Liver (tissue), 9 donors: ENCODE results near the gene BTNL8. TPM values are rescaled to one million over a fixed set of nuclear protein-coding genes. Genes with fewer than 3 reads are reported as not detected.

ENCODE experiments used
- DNase-seq: peaks from one replicate; pipeline ENCODE4 v3.0.0-alpha.2; 2017; ENCODE audit warnings: low spot score
- H3K27ac ChIP-seq, 2 donors: one replicate each; pipeline ENCODE4 v1.7.0; 2013; ENCODE audit warnings: inconsistent platforms in 2 of 2, low read length in 2 of 2, control low read depth in 1 of 2, low read depth in 1 of 2, mild to moderate bottlenecking in 1 of 2
- H3K27me3 ChIP-seq, 4 donors: one replicate each; pipeline versions ENCODE4 v1.6.1 to v1.7.0; 2013; ENCODE audit warnings: low read length in 3 of 4, inconsistent platforms in 1 of 4, mild to moderate bottlenecking in 1 of 4, moderate library complexity in 1 of 4; ENCODE audit not compliant: control insufficient read depth in 4 of 4, insufficient read depth in 4 of 4
- H3K36me3 ChIP-seq, 4 donors: one replicate each; pipeline versions ENCODE4 v1.6.1 to v1.7.0; 2013; ENCODE audit warnings: low read length in 3 of 4, mild to moderate bottlenecking in 3 of 4, low read depth in 1 of 4, moderate library complexity in 1 of 4; ENCODE audit not compliant: control insufficient read depth in 4 of 4, insufficient read depth in 3 of 4
- H3K4me1 ChIP-seq, 4 donors: one replicate each; pipeline versions ENCODE4 v1.6.1 to v1.7.0; 2013; ENCODE audit warnings: low read length in 3 of 4, mild to moderate bottlenecking in 3 of 4, moderate library complexity in 1 of 4; ENCODE audit not compliant: control insufficient read depth in 4 of 4, insufficient read depth in 4 of 4
- H3K4me3 ChIP-seq, 3 donors: one replicate each; pipeline versions ENCODE4 v1.6.1 to v1.7.0; 2013; ENCODE audit warnings: low read length in 3 of 3, control low read depth in 1 of 3, low read depth in 1 of 3, mild to moderate bottlenecking in 1 of 3
- H3K9ac ChIP-seq, 2 donors: one replicate each; pipeline ENCODE4 v1.7.0; 2013; ENCODE audit warnings: low read length in 2 of 2, mild to moderate bottlenecking in 2 of 2, moderate library complexity in 2 of 2, control low read depth in 1 of 2, low read depth in 1 of 2
- H3K9me3 ChIP-seq, 4 donors: one replicate each; pipeline versions ENCODE4 v1.6.1 to v1.7.0; 2013; ENCODE audit warnings: low read length in 3 of 4; ENCODE audit not compliant: control insufficient read depth in 4 of 4
- EGR1 ChIP-seq, 2 donors: IDR thresholded peaks; 2 replicates each; pipeline ENCODE4 v1.6.1; 2016 to 2018; ENCODE audit warnings: antibody characterized with exemption in 2 of 2, low read depth in 2 of 2
- FOXA1 ChIP-seq: IDR thresholded peaks from 2 replicates; pipeline ENCODE4 v1.6.1; 2016; ENCODE audit warnings: antibody characterized with exemption
- FOXA2 ChIP-seq: IDR thresholded peaks from 2 replicates; pipeline ENCODE4 v1.6.1; 2016; ENCODE audit warnings: antibody characterized with exemption
- GABPA ChIP-seq, 2 donors: IDR thresholded peaks in 1 of 2; conservative IDR thresholded peaks in 1 of 2; 2 replicates each; pipeline ENCODE4 v1.6.1; 2016; ENCODE audit warnings: antibody characterized with exemption in 2 of 2, mild to moderate bottlenecking in 1 of 2, moderate library complexity in 1 of 2
- HNF4A ChIP-seq, 2 donors: conservative IDR thresholded peaks; 2 replicates each; pipeline ENCODE4 v1.6.1; 2016; ENCODE audit warnings: antibody characterized with exemption in 2 of 2, mild to moderate bottlenecking in 2 of 2
- HNF4G ChIP-seq: IDR thresholded peaks from 2 replicates; pipeline ENCODE4 v1.6.1; 2016; ENCODE audit warnings: antibody characterized with exemption
- JUND ChIP-seq, 2 donors: IDR thresholded peaks; 2 replicates each; pipeline ENCODE4 v1.6.1; 2016; ENCODE audit warnings: antibody characterized with exemption in 2 of 2
- NR2F2 ChIP-seq: IDR thresholded peaks from 2 replicates; pipeline ENCODE4 v1.6.1; 2016; ENCODE audit warnings: antibody characterized with exemption
- RAD21 ChIP-seq, 2 donors: IDR thresholded peaks; 2 replicates each; pipeline ENCODE4 v1.6.1; 2016; ENCODE audit warnings: antibody characterized with exemption in 2 of 2, mild to moderate bottlenecking in 2 of 2
- RXRA ChIP-seq, 2 donors: IDR thresholded peaks; 2 replicates each; pipeline ENCODE4 v1.6.1; 2017 to 2018; ENCODE audit warnings: antibody characterized with exemption in 2 of 2, mild to moderate bottlenecking in 1 of 2
- SP1 ChIP-seq: IDR thresholded peaks from 2 replicates; pipeline ENCODE4 v1.6.1; 2018; ENCODE audit warnings: antibody characterized with exemption, mild to moderate bottlenecking
- TAF1 ChIP-seq: conservative IDR thresholded peaks from 2 replicates; pipeline ENCODE4 v1.6.1; 2016; ENCODE audit warnings: antibody characterized with exemption, mild to moderate bottlenecking
- YY1 ChIP-seq: IDR thresholded peaks from 2 replicates; pipeline ENCODE4 v1.6.1; 2016; ENCODE audit warnings: antibody characterized with exemption, mild to moderate bottlenecking
- WGBS: extraction: QIAGEN DNeasy Blood & Tissue Kit; methylation state at CpG from one replicate; pipeline ENCODE4 v1.1.7; 2013; 5-methylcytosine and 5-hydroxymethylcytosine counted together
- polyA plus RNA-seq, 2 donors: library from polyadenylated mRNA; stranded (reverse) in 1 of 2; unstranded in 1 of 2; fragments of 200-250 nt in 1 of 2; fragments of >200 nt in 1 of 2; fragmentation: Nextera tagmentation in 1 of 2; extraction: Ambion mirVana in 1 of 2; gene quantifications; one replicate each; pipeline versions ENCODE4 v1.2.1 to v1.2.3, GENCODE V29; 2013 to 2015
- total RNA-seq, 2 donors: library from RNA; depleted of rRNA; stranded (reverse); fragments of >200 nt; gene quantifications; one replicate each; pipeline ENCODE4 v1.2.3, GENCODE V29; 2014
- TF ChIP-seq, protein P1 (sequence below): IDR thresholded peaks from 2 replicates; pipeline ENCODE4 v1.6.1; 2016; ENCODE audit warnings: antibody characterized with exemption
- TF ChIP-seq, protein P2 (sequence below): fragments of 150-350 bp; IDR thresholded peaks from 2 replicates; pipeline ENCODE4 v1.5.1; 2017; ENCODE audit warnings: improper control_type of control experiment, low read depth, low read length; ENCODE audit not compliant: missing input control
- TF ChIP-seq, protein P3 (sequence below): IDR thresholded peaks from 2 replicates; pipeline ENCODE4 v1.6.1; 2016; ENCODE audit warnings: antibody characterized with exemption
- TF ChIP-seq, protein P4 (sequence below): IDR thresholded peaks from 2 replicates; pipeline ENCODE4 v1.6.1; 2016; ENCODE audit warnings: antibody characterized with exemption, mild to moderate bottlenecking
- TF ChIP-seq, protein P5 (sequence below): IDR thresholded peaks from 2 replicates; pipeline ENCODE4 v1.6.1; 2016; ENCODE audit warnings: antibody characterized with exemption
- donor health status: healthy.
- donor health status: healthy.
- donor health status: healthy.
- donor health status: healthy.
- donor health status: healthy.

Gene BTNL8
- total and polyA plus RNA-seq, 4 donors: 0.14 to 0.67 (median 0.56) TPM

DNA sequence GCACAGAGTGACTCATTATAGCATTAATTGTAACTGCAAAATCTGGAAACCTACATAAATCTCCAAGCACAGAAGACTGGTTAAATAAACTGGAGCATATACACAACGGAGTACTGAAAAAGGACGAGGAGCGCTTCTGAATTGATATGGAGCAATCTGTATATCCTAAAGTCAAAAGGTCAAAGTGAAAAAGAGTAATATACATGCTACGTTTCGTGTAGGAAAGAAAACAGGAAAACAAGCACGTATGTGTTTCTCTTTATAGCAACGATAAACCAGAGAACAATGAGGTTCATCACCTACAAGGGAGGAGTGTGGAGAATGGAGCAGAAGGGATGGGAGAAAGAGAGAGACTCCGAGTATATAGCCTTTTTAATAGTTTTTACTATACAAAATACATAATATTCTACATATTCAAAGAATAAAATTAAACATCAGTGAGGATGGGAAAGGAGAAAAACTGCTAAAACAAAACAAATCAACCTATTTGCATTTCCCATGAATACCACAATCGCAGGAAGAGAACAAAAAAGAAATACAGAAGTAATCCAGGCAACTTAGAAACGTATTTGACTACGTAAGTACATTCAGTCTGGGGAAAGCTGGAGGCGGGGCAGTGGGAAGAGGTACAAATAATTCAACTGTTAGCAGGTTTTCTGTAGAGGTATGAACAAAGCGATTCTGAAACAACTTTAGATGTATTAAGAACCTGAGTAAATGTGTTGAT lies 45.7 kb upstream of the BTNL8 start:
- 82% methylated on average over 13 of the region's 13 CpGs for WGBS
- no peaks in the 10 kb centered on the region for H3K4me1 ChIP-seq
- H3K36me3 ChIP-seq: peaks cover 6 to 44% (median 35%) of the 10 kb centered on the region in 4 donors
- H3K9ac ChIP-seq: no peak overlapping the region
- no peak for TF ChIP-seq FOXA2
- no peak for TF ChIP-seq HNF4A (conservative IDR thresholded peaks at IDR 0.05)
- no peak for TF ChIP-seq TAF1
- TF ChIP-seq YY1: no peak
- no peak for TF ChIP-seq RAD21 (IDR thresholded peaks at IDR 0.05)
- TF ChIP-seq, protein P1, sequence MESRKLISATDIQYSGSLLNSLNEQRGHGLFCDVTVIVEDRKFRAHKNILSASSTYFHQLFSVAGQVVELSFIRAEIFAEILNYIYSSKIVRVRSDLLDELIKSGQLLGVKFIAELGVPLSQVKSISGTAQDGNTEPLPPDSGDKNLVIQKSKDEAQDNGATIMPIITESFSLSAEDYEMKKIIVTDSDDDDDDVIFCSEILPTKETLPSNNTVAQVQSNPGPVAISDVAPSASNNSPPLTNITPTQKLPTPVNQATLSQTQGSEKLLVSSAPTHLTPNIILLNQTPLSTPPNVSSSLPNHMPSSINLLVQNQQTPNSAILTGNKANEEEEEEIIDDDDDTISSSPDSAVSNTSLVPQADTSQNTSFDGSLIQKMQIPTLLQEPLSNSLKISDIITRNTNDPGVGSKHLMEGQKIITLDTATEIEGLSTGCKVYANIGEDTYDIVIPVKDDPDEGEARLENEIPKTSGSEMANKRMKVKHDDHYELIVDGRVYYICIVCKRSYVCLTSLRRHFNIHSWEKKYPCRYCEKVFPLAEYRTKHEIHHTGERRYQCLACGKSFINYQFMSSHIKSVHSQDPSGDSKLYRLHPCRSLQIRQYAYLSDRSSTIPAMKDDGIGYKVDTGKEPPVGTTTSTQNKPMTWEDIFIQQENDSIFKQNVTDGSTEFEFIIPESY: no peak
- TF ChIP-seq HNF4G: no peak
- TF ChIP-seq JUND (IDR thresholded peaks at IDR 0.05): no peak
- TF ChIP-seq, protein P2, sequence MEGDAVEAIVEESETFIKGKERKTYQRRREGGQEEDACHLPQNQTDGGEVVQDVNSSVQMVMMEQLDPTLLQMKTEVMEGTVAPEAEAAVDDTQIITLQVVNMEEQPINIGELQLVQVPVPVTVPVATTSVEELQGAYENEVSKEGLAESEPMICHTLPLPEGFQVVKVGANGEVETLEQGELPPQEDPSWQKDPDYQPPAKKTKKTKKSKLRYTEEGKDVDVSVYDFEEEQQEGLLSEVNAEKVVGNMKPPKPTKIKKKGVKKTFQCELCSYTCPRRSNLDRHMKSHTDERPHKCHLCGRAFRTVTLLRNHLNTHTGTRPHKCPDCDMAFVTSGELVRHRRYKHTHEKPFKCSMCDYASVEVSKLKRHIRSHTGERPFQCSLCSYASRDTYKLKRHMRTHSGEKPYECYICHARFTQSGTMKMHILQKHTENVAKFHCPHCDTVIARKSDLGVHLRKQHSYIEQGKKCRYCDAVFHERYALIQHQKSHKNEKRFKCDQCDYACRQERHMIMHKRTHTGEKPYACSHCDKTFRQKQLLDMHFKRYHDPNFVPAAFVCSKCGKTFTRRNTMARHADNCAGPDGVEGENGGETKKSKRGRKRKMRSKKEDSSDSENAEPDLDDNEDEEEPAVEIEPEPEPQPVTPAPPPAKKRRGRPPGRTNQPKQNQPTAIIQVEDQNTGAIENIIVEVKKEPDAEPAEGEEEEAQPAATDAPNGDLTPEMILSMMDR: no peak
- TF ChIP-seq SP1: no peak
- TF ChIP-seq, protein P3, sequence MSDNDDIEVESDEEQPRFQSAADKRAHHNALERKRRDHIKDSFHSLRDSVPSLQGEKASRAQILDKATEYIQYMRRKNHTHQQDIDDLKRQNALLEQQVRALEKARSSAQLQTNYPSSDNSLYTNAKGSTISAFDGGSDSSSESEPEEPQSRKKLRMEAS: no peak
- TF ChIP-seq FOXA1: no peak
- TF ChIP-seq, protein P4, sequence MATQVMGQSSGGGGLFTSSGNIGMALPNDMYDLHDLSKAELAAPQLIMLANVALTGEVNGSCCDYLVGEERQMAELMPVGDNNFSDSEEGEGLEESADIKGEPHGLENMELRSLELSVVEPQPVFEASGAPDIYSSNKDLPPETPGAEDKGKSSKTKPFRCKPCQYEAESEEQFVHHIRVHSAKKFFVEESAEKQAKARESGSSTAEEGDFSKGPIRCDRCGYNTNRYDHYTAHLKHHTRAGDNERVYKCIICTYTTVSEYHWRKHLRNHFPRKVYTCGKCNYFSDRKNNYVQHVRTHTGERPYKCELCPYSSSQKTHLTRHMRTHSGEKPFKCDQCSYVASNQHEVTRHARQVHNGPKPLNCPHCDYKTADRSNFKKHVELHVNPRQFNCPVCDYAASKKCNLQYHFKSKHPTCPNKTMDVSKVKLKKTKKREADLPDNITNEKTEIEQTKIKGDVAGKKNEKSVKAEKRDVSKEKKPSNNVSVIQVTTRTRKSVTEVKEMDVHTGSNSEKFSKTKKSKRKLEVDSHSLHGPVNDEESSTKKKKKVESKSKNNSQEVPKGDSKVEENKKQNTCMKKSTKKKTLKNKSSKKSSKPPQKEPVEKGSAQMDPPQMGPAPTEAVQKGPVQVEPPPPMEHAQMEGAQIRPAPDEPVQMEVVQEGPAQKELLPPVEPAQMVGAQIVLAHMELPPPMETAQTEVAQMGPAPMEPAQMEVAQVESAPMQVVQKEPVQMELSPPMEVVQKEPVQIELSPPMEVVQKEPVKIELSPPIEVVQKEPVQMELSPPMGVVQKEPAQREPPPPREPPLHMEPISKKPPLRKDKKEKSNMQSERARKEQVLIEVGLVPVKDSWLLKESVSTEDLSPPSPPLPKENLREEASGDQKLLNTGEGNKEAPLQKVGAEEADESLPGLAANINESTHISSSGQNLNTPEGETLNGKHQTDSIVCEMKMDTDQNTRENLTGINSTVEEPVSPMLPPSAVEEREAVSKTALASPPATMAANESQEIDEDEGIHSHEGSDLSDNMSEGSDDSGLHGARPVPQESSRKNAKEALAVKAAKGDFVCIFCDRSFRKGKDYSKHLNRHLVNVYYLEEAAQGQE: no peak
- no peak for TF ChIP-seq NR2F2
- no peak for TF ChIP-seq EGR1 (IDR thresholded peaks at IDR 0.05; ENCODE audit: low read depth in 2 of 2)
- TF ChIP-seq RXRA (IDR thresholded peaks at IDR 0.05): no peak
- no peaks in the 10 kb centered on the region for H3K27me3 ChIP-seq
- H3K27ac ChIP-seq: no peak overlapping the region
- H3K9me3 ChIP-seq: peaks cover 19 to 30% (median 26%) of the 10 kb centered on the region in 4 donors
- DNase-seq: no peak
- no peak overlapping the region for H3K4me3 ChIP-seq

DNA sequence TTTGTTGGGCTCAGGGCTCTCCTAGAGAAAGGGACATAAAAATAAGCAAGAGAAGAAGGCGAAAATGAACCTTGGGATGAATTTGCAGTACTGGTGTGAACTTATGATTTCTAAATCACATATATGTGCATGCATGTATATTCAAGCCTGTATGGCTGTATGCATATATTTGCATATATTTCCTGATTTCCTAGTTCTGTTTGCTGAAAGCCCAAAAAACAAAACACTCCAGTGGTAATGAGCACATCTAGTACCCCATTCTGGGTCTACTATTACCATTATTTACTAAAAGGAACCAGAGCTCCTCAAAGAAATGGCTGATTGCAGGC lies 45.1 kb upstream of the BTNL8 start:
- no peak for DNase-seq
- Histone ChIP-seq H3K9ac (no peak overlapping the region), H3K9me3 (peaks cover 17 to 30% (median 26%) of the 10 kb centered on the region in 4 donors), H3K27ac (no peak overlapping the region), H3K4me3 (no peak overlapping the region), H3K27me3 (no peaks in the 10 kb centered on the region), H3K36me3 (peaks cover 6 to 43% (median 34%) of the 10 kb centered on the region in 4 donors), H3K4me1 (no peaks in the 10 kb centered on the region)
- WGBS: 100% methylated on average over 1 of the region's 1 CpG
- TF ChIP-seq HNF4A (conservative IDR thresholded peaks at IDR 0.05) (no peak), SP1 (no peak), YY1 (no peak), HNF4G (no peak), TAF1 (no peak), EGR1 (IDR thresholded peaks at IDR 0.05; ENCODE audit: low read depth in 2 of 2) (no peak), JUND (IDR thresholded peaks at IDR 0.05) (no peak), FOXA2 (no peak), NR2F2 (no peak), GABPA (IDR thresholded peaks at IDR 0.05 in 1 of 2, conservative IDR thresholded peaks at IDR 0.05 in 1 of 2) (no peak), RXRA (IDR thresholded peaks at IDR 0.05) (no peak)
- TF ChIP-seq, protein P5, sequence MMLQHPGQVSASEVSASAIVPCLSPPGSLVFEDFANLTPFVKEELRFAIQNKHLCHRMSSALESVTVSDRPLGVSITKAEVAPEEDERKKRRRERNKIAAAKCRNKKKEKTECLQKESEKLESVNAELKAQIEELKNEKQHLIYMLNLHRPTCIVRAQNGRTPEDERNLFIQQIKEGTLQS: no peak
- TF ChIP-seq, protein P4: no peak
- TF ChIP-seq, protein P3: no peak
